Duodenal mucosa (tissue), 2 donors: ENCODE measurements around the gene WNT9A.

Experiments
- H3K27ac ChIP-seq: one replicate; pipeline ENCODE4 v1.7.0; 2013; ENCODE audit warnings: low read depth, low read length
- H3K27me3 ChIP-seq, 2 donors: one replicate each; pipeline ENCODE4 v1.7.0; 2013; ENCODE audit warnings: low read length in 2 of 2, control low read depth in 1 of 2; ENCODE audit not compliant: insufficient read depth in 2 of 2, control insufficient read depth in 1 of 2
- H3K36me3 ChIP-seq, 2 donors: one replicate each; pipeline ENCODE4 v1.7.0; 2013; ENCODE audit warnings: low read length in 2 of 2, control low read depth in 1 of 2; ENCODE audit not compliant: insufficient read depth in 2 of 2, control insufficient read depth in 1 of 2
- H3K4me1 ChIP-seq, 2 donors: one replicate each; pipeline ENCODE4 v1.7.0; 2013; ENCODE audit warnings: low read length in 2 of 2, control low read depth in 1 of 2; ENCODE audit not compliant: insufficient read depth in 2 of 2, control insufficient read depth in 1 of 2
- H3K4me3 ChIP-seq, 2 donors: one replicate each; pipeline ENCODE4 v1.7.0; 2013; ENCODE audit warnings: low read length in 2 of 2, low read depth in 1 of 2
- H3K9ac ChIP-seq, 2 donors: one replicate each; pipeline ENCODE4 v1.7.0; 2013; ENCODE audit warnings: low read length in 2 of 2, low read depth in 1 of 2
- H3K9me3 ChIP-seq, 2 donors: one replicate each; pipeline ENCODE4 v1.7.0; 2013; ENCODE audit warnings: low read length in 2 of 2, control low read depth in 1 of 2; ENCODE audit not compliant: control insufficient read depth in 1 of 2

WNT9A gene

DNA sequence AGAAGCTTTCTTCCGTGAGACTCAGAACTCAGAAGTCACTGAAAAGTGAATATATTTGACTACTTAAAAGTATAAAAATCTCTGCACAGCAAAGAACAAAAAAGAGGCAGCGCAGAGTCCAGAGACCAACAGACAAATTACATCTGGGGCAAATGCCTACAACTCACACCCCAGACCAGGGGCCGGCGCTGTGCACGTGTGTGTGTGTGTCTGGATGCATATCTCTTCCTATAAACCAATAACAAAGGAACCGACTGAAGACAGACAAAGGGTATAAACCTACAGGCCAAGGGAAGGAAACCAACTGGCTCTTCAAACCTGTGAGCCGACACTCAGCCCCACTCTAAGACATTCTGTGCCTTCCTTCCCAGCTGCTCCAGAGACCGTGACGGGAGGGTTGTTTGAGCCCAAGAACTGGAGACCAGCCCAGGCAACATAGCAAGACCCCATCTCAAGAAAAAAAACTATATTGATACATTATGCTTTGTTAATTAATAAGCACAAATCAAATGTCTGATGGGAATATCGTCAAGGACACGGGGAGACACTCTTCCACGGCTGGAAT lies 18.8 kb downstream of the WNT9A start:
- Histone ChIP-seq H3K4me3 (no peak overlapping the region), H3K9ac (no peak overlapping the region)

DNA sequence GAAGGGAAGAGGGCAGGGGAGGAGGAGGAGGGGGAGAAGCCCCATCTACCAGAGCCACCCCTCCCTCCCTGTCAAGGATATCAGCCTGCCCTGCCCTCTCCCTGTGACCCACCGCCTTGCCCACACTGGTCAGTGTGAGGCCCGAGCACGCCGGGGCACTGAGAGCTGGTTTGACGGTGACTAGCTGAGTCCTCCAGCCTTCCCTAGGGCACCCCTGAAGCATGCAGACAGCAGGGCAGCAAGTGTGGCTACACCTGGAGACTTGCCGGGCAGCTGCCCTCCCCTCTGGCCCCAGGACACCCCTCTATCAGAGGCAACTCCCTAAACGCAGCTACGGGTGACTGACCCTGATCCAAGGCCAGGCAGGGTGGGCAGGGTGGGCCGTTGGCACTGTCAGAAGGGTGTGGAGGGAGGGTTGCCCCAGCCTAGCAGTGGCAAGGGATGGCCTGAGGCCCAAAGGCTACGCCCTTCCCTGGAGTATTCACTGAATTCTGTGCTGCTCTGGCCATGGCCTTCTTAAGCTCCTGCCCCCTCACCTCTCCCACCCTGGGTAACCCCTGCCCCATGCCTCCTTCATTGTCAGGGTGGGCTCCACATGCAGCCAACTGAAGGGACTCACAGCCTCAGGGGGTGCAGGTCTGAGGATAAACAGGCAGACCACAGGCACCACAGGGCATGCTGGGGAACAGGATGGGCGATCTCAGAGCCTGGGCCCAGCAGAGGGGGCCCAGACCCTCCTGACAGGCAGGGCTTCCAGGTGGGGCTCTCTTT lies 19.6 kb downstream of the WNT9A start:
- no peaks in the 10 kb centered on the region for H3K36me3 ChIP-seq

More for the DNA sequence above, 18.8 kb downstream of the WNT9A start:
- H3K9me3 ChIP-seq, result no peaks in the 10 kb centered on the region
- no peaks in the 10 kb centered on the region for H3K36me3 ChIP-seq
- no peaks in the 10 kb centered on the region for H3K4me1 ChIP-seq
- no peak overlapping the region for H3K27ac ChIP-seq
- no peaks in the 10 kb centered on the region for H3K27me3 ChIP-seq

DNA sequence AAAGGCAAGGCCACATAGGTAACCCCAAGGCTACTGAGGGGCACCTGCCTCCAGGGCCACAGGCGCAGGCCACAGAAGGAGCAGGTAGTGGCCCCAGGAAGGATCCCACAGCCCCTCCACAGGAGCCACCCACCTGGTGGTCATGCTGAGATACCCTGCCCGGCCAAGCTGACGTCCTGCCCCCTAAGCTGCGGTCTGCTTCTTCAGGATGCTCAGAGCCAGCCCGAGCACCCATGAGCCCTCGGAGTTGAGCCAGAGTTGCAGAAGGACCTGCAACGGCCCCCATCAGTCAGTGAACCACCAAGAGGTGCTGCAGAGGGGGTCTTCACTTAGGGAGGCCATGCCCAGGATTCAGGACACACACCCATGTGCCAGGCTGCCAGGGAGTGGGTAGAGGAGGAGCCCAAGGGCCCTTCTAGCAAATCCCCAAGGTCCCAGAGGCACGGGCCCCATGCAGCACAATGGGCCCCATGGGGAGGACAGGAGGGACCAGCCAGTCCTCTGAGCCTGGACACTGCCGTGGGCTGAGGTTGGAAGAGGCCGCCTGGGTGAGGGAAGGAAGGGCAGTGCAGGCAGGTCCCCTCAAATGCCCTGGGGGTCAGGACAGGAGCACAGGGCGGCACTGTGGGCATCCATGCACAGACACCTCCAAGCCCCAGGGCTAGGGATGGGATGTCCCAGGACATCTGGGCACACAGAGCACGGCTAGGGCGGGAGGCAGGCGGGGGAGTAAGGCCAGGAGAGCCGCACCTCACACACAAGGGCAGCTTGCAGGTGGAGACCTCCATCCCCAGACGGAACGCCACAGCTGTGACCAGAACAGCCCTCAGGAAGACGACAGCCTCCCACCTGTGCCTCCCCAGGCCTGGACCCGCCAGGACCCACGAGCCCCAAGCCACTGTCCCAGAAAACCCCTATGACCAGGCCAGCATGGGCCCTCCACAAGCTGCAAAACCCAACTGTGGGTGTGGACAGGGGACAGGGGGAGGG lies 20.5 kb downstream of the WNT9A start:
- Histone ChIP-seq H3K9me3 (no peaks in the 10 kb centered on the region), H3K27ac (no peak overlapping the region), H3K9ac (no peak overlapping the region), H3K27me3 (no peaks in the 10 kb centered on the region), H3K4me3 (no peak overlapping the region), H3K36me3 (no peaks in the 10 kb centered on the region), H3K4me1 (no peaks in the 10 kb centered on the region)

More for the DNA sequence above, 19.6 kb downstream of the WNT9A start:
- no peak overlapping the region for H3K9ac ChIP-seq
- H3K4me3 ChIP-seq, result no peak overlapping the region
- H3K27ac ChIP-seq, result no peak overlapping the region
- no peaks in the 10 kb centered on the region for H3K4me1 ChIP-seq
- no peaks in the 10 kb centered on the region for H3K9me3 ChIP-seq
- H3K27me3 ChIP-seq, result no peaks in the 10 kb centered on the region

DNA sequence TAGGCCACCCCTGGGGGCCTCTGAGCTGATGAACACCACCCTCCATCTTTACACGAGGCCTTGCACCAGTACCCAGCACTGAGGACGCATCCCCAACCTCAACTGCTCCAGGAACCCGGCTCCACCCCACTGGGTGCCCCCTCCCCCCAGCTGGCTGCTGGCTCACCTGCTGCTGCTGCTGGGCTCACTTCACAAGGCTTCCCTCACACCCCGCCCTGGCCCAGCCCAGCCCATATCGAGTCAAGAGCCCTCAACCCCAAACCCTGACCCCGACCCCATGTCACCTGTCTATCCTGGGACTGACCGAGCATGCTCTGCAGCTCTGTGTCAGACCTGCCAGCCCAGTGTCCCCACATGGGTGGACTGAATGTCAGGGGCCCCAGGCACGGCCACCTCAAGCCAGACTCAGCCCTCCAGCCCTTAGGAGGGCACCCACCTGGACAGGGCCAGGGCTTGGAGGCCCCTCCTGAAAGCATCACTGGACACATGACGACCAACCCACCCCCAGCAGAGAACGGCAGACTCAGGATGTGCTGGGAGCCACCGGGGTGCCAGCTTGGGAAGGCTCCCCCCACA lies 21.4 kb downstream of the WNT9A start:
- Histone ChIP-seq H3K9me3 (no peaks in the 10 kb centered on the region), H3K4me1 (no peaks in the 10 kb centered on the region), H3K36me3 (no peaks in the 10 kb centered on the region), H3K27ac (no peak overlapping the region), H3K4me3 (no peak overlapping the region), H3K9ac (no peak overlapping the region), H3K27me3 (no peaks in the 10 kb centered on the region)

DNA sequence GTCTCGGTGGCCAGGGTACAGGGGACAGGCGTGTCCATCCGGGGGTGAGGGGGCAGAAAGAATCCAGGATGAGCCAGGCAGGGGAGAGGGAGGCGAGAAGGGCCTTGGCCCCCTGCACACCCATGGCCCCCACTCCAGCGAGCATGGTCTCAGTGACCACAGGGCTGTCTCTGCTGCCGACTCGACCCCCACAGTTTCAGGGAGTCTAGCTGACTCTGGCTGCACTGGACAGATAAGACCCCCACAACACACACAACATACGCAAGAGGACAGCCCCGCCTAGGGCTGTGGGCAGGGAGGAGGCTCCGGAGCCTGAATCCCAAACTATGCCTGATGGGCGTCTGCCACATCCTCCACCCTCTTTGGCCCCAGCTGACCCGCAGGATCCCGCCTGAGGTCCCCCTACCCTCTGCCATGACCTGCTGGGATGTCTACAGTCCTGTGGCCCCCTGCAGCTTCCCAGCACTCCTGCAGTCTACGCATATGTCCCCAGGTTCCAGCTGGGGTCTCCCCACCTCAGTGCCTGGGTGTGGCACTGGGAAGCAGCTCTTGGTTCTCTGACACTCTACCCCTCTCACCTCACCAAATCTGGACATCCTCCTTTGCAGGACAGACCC lies 22.0 kb downstream of the WNT9A start:
- no peaks in the 10 kb centered on the region for H3K36me3 ChIP-seq
- no peak overlapping the region for H3K27ac ChIP-seq
- H3K4me3 ChIP-seq, result no peak overlapping the region
- no peak overlapping the region for H3K9ac ChIP-seq
- H3K4me1 ChIP-seq, result no peaks in the 10 kb centered on the region
- H3K27me3 ChIP-seq, result no peaks in the 10 kb centered on the region
- H3K9me3 ChIP-seq, result no peaks in the 10 kb centered on the region

DNA sequence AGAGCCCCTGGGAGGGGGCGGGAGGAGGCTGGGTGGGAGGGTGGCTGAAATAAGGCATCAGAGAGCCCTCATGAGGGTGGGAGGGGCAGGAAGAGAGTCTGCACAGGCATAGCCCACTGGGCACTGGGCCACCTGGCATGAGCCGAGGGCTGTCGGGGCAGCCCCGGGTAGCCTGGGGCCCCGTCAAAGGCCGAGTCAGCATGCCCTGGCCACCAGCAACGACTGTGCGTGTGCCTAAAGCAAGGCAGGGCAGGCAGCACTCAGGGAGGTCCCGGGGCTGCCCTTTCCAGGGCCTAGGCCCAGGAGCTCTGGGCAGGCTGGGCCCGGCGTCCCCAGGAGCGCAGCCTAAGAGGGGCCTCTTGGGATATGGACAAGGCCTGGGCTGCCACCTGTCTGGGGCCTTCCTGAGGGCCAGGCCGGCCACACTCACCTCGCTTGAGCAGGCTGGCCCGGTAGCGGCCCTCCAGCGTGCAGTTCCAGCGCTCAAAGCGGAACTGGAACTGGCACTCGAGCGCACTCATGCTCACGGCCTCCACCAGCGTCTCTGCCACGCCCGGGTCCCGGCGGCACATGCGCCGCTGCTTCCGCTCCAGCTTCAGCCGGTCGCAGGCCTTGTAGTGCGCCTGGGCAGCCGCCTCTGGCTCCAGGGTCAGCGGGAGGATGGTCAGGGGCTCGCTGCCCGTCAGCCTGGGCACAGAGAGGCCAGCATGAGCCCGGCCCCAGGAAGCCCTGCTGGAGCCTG lies 22.7 kb downstream of the WNT9A start:
- no peak overlapping the region for H3K9ac ChIP-seq
- no peaks in the 10 kb centered on the region for H3K27me3 ChIP-seq
- H3K27ac ChIP-seq, result no peak overlapping the region
- H3K9me3 ChIP-seq, result no peaks in the 10 kb centered on the region
- H3K36me3 ChIP-seq, result no peaks in the 10 kb centered on the region
- H3K4me1 ChIP-seq, result no peaks in the 10 kb centered on the region
- H3K4me3 ChIP-seq, result no peak overlapping the region

DNA sequence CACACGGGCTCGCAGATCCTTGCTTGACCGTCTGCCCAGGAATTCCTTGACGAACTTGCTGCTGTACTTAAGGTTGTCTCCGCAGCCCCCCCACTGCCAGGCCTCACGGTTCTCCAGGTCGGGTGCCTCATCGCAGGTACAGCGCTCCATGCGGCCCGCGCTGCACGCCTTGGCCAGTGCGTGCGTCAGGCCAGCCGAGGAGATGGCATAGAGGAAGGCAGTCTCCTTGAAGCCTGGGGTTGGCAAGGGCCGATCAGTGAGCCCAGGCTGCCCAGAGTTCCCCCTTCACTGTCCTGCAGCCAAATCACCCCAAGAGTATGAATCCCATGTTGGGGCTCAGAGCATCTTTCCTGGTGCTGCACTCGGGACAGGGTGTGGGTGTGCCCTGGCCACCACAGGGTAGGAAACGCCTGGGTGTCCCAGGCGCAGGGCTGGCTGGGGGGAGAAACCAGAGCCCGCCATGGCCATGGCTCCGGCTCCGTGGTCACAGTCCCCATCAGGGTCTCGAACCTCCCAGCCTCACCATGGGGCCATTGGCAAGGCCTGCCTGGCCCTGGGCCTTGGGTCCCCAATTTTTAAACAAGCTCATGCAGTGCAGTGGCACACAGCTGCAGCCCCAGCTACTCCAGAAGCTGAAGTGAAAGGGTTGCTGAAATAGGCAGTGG lies 23.4 kb downstream of the WNT9A start:
- H3K36me3 ChIP-seq, result no peaks in the 10 kb centered on the region
- no peak overlapping the region for H3K4me3 ChIP-seq
- no peaks in the 10 kb centered on the region for H3K4me1 ChIP-seq
- H3K27me3 ChIP-seq, result no peaks in the 10 kb centered on the region
- no peaks in the 10 kb centered on the region for H3K9me3 ChIP-seq
- H3K9ac ChIP-seq, result no peak overlapping the region
- H3K27ac ChIP-seq, result no peak overlapping the region

DNA sequence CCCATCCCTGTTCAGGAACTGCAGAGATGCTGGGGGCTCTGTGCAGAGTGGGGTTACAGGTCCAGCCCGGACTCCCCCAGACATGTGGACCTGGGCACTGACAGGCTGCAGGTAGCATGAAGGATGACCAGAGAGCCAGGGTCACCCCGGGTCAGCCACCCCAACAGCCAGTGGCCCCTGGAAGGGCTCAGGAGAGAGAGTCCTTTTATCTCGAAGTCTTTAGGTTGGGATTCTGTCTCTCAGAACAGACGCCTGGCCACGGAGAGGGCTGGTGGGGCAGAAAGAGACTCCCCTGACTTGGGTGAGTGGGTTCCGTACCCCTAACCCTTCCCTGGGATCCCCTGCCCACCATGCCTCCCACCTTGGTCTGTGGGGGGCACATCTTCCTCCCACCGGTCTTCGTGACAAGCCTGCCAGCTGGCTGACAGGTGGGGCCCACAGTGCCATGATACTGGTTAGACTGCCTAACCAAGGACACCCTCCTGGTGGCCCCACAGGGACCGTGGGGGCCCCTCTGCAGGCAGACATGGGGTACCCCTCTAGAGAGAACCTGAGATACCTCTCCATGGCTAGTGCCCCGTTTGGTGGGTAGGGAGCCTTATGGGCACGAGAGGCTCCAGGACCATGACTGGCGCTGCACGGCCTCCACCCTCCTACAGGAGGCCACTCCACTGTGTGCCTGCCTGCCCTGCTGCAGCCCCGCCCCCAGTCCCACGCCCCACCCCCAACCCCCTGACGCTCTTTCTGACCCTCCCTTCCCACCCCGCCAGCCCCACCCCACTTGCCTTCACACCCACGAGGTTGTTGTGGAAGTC lies 24.2 kb downstream of the WNT9A start:
- Histone ChIP-seq H3K27ac (no peak overlapping the region), H3K9ac (no peak overlapping the region), H3K9me3 (no peaks in the 10 kb centered on the region), H3K27me3 (no peaks in the 10 kb centered on the region), H3K4me3 (no peak overlapping the region), H3K4me1 (no peaks in the 10 kb centered on the region), H3K36me3 (no peaks in the 10 kb centered on the region)
